H9 (cell line): ENCODE data around the gene NFATC4. TPM values are rescaled to one million over a fixed set of nuclear protein-coding genes. Genes with fewer than 3 reads are reported as not detected.

Experiments used
- DNase-seq: peaks from one replicate; pipeline ENCODE4 v3.0.0-alpha.2; 2017
- H2AFZ ChIP-seq: one replicate; pipeline ENCODE4 v1.6.1; 2013; ENCODE audit warnings: mild to moderate bottlenecking, low read length, control low read depth, moderate library complexity
- H2AK5ac ChIP-seq: 2 replicates; pipeline ENCODE4 v1.6.1; 2013; ENCODE audit warnings: low read length, control low read depth, mixed read lengths; ENCODE audit not compliant: insufficient read length
- H2BK120ac ChIP-seq: one replicate; pipeline ENCODE4 v1.6.1; 2013; ENCODE audit warnings: low read depth, mild to moderate bottlenecking, low read length, control low read depth, inconsistent platforms; ENCODE audit not compliant: poor library complexity, severe bottlenecking
- H2BK12ac ChIP-seq: 2 replicates; pipeline ENCODE4 v1.6.1; 2013; ENCODE audit warnings: low read length, control low read depth, mixed read lengths, low read depth; ENCODE audit not compliant: insufficient read length
- H2BK15ac ChIP-seq: 2 replicates; pipeline ENCODE4 v1.6.1; 2013; ENCODE audit warnings: low read depth, low read length, control low read depth
- H2BK20ac ChIP-seq: one replicate; pipeline ENCODE4 v1.6.1; 2013; ENCODE audit warnings: low read depth, mild to moderate bottlenecking, low read length, control low read depth, inconsistent platforms; ENCODE audit not compliant: poor library complexity, severe bottlenecking
- H2BK5ac ChIP-seq: 2 replicates; pipeline ENCODE4 v1.6.1; 2013; ENCODE audit warnings: low read length, control low read depth, mixed read lengths; ENCODE audit not compliant: insufficient read length
- H3K14ac ChIP-seq: 2 replicates; pipeline ENCODE4 v1.6.1; 2013; ENCODE audit warnings: low read length, control low read depth; ENCODE audit not compliant: insufficient read depth
- H3K18ac ChIP-seq: 2 replicates; pipeline ENCODE4 v1.6.1; 2013; ENCODE audit warnings: low read depth, mild to moderate bottlenecking, mixed read lengths, low read length, control low read depth; ENCODE audit not compliant: insufficient read length
- H3K23ac ChIP-seq: 2 replicates; pipeline ENCODE4 v1.6.1; 2013; ENCODE audit warnings: low read length, control low read depth, mixed read lengths, low read depth; ENCODE audit not compliant: insufficient read length
- H3K23me2 ChIP-seq: 2 replicates; pipeline ENCODE4 v1.6.1; 2013; ENCODE audit warnings: low read depth, mild to moderate bottlenecking, mixed read lengths, low read length, control low read depth; ENCODE audit not compliant: insufficient read length, poor library complexity, severe bottlenecking
- H3K27ac ChIP-seq: 2 replicates; pipeline ENCODE4 v1.5.1; 2013; ENCODE audit warnings: low read length, control low read depth, mixed read lengths, low read depth; ENCODE audit not compliant: insufficient read length
- H3K27me3 ChIP-seq: 2 replicates; pipeline ENCODE4 v1.6.1; 2013; ENCODE audit warnings: low read length, control low read depth, inconsistent platforms; ENCODE audit not compliant: insufficient read depth
- H3K4ac ChIP-seq: 2 replicates; pipeline ENCODE4 v1.6.1; 2013; ENCODE audit warnings: low read depth, mild to moderate bottlenecking, control low read depth, inconsistent platforms, low read length, moderate library complexity
- H3K4me1 ChIP-seq: 2 replicates; pipeline ENCODE4 v1.6.1; 2013; ENCODE audit warnings: low read length, control low read depth, inconsistent platforms; ENCODE audit not compliant: insufficient read depth
- H3K4me2 ChIP-seq: 2 replicates; pipeline ENCODE4 v1.6.1; 2013; ENCODE audit warnings: low read length, control low read depth, mixed read lengths; ENCODE audit not compliant: insufficient read length, insufficient read depth
- H3K56ac ChIP-seq: 2 replicates; pipeline ENCODE4 v1.6.1; 2013; ENCODE audit warnings: low read depth, mild to moderate bottlenecking, mixed read lengths, low read length, control low read depth; ENCODE audit not compliant: insufficient read length
- H3K79me1 ChIP-seq: 2 replicates; pipeline ENCODE4 v1.6.1; 2013; ENCODE audit warnings: low read depth, mild to moderate bottlenecking, moderate library complexity, low read length, control low read depth, inconsistent platforms; ENCODE audit not compliant: insufficient read depth, poor library complexity, severe bottlenecking
- H3K79me2 ChIP-seq: 2 replicates; pipeline ENCODE4 v1.6.1; 2013; ENCODE audit warnings: low read length, control low read depth, inconsistent platforms; ENCODE audit not compliant: insufficient read depth
- H3K9ac ChIP-seq: 2 replicates; pipeline ENCODE4 v1.6.1; 2013; ENCODE audit warnings: low read length, control low read depth, mixed read lengths; ENCODE audit not compliant: insufficient read length; ENCODE audit errors: extremely low read depth
- H3K9me3 ChIP-seq: one replicate; pipeline ENCODE4 v1.6.1; 2013; ENCODE audit warnings: low read depth, low read length, inconsistent platforms; ENCODE audit not compliant: control insufficient read depth
- H3T11ph ChIP-seq: one replicate; pipeline ENCODE4 v1.6.1; 2013; ENCODE audit warnings: mild to moderate bottlenecking, low read length, control low read depth, inconsistent platforms
- H4K20me1 ChIP-seq: one replicate; pipeline ENCODE4 v1.6.1; 2013; ENCODE audit not compliant: control insufficient read depth, insufficient read length, insufficient read depth
- H4K5ac ChIP-seq: 2 replicates; pipeline ENCODE4 v1.6.1; 2013; ENCODE audit warnings: low read depth, mild to moderate bottlenecking, mixed read lengths, low read length, control low read depth; ENCODE audit not compliant: insufficient read length
- H4K8ac ChIP-seq: replicated peaks from 2 replicates; pipeline ENCODE4 v1.6.1; 2013; ENCODE audit warnings: low read length, control low read depth, mixed read lengths, low read depth; ENCODE audit not compliant: insufficient read length
- H4K91ac ChIP-seq: 2 replicates; pipeline ENCODE4 v1.6.1; 2013; ENCODE audit warnings: low read depth, mild to moderate bottlenecking, moderate library complexity, mixed read lengths, low read length, control low read depth; ENCODE audit not compliant: insufficient read length
- H3K27ac Mint-ChIP-seq, 3 experiments: 2 replicates in 2 of 3; 3 replicates in 1 of 3; pipeline ENCODE4 v1.8.0; 2020 to 2021; ENCODE audit warnings: mixed read lengths in 3 of 3, mild to moderate bottlenecking in 1 of 3, moderate library complexity in 1 of 3
- H3K27me3 Mint-ChIP-seq: 2 replicates; pipeline ENCODE4 v1.8.0; 2021; ENCODE audit warnings: low read depth, mild to moderate bottlenecking, moderate library complexity, mixed read lengths
- H3K36me3 Mint-ChIP-seq, 3 experiments: 2 replicates in 2 of 3; 3 replicates in 1 of 3; pipeline ENCODE4 v1.8.0; 2020 to 2021; ENCODE audit warnings: low read depth in 3 of 3, mixed read lengths in 3 of 3; ENCODE audit not compliant: insufficient read depth in 1 of 3
- H3K4me1 Mint-ChIP-seq, 2 experiments: 2 replicates each; pipeline ENCODE4 v1.8.0; 2020; ENCODE audit warnings: mixed read lengths in 2 of 2
- H3K4me3 Mint-ChIP-seq, 2 experiments: 2 replicates in 1 of 2; 3 replicates in 1 of 2; pipeline ENCODE4 v1.8.0; 2020 to 2021; ENCODE audit warnings: mild to moderate bottlenecking in 2 of 2, mixed read lengths in 2 of 2, moderate library complexity in 1 of 2
- H3K9me3 Mint-ChIP-seq, 2 experiments: 2 replicates in 1 of 2; 3 replicates in 1 of 2; pipeline ENCODE4 v1.8.0; 2020; ENCODE audit warnings: mild to moderate bottlenecking in 2 of 2, mixed read lengths in 2 of 2, moderate library complexity in 1 of 2
- WGBS: extraction: QIAGEN DNeasy Blood & Tissue Kit; methylation state at CpG from one replicate; pipeline ENCODE4 v1.1.7; 2013; ENCODE audit warnings: missing lambda C conversion rate, low lambda C conversion rate, mixed read lengths; ENCODE audit not compliant: insufficient read length; ENCODE audit errors: extremely low coverage; 5-methylcytosine and 5-hydroxymethylcytosine counted together
- total RNA-seq: library from RNA; stranded (reverse); gene quantifications from 2 replicates; pipeline ENCODE4 v1.2.1, GENCODE V29; 2021
- TF ChIP-seq, protein P1 (sequence below): fragments of 200-600 bp; sonication (generic); conservative IDR thresholded peaks from 3 replicates; pipeline ENCODE4 v1.8.0; 2021; ENCODE audit warnings: antibody characterized with exemption, mild to moderate bottlenecking

NFATC4 gene
- total RNA-seq, 1 experiment from 2014 or later, result 46.4 TPM

DNA sequence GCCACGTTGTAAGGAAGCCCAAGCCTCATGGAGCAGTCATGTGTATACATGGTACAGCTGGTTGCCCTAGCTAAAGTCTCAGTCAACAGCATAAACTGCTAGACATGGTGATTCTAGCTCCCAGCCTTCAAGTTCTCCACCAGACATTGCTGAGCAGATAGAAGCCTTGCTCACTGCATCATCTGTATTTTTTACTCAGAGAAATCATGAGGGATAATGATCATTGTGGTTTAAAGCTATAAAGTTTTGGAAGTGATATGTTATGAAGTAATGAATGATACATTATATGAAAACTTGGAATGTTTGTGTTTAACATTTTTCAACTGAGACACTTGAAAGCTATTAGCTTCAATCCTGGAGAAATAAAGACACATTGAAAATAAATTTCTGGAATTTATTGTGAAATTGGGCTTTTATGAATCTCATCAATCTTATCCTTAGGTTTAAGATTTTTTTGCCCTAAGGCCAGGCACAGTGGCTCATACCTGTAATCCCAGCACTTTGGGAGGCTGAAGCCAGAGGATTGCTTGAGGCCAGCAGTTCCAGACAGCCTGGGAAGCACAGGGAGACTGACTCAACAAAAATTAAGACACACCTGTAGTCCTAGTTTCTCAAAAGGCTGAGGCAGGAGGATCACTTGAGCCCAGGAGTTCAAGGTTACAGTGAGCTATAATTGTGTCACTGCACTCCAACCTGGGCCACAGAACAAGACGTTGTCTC, 5.6 kb upstream of the NFATC4 start:
- Histone ChIP-seq H3K4me1 (no peaks in the 10 kb centered on the region), H4K20me1 (no peaks in the 10 kb centered on the region), H2BK5ac (no peak overlapping the region), H3K4me2 (no peak overlapping the region), H4K5ac (no peak overlapping the region), H2BK20ac (no peak overlapping the region), H3K14ac (no peak overlapping the region), H3K79me1 (no peaks in the 10 kb centered on the region), H3K23ac (no peak overlapping the region), H2BK15ac (no peak overlapping the region), H2AK5ac (no peak overlapping the region), H4K91ac (no peak overlapping the region), H3K27ac (no peak overlapping the region), H3K9me3 (no peaks in the 10 kb centered on the region), H3K4ac (no peak overlapping the region), H3K56ac (no peak overlapping the region), H3K79me2 (no peaks in the 10 kb centered on the region), H4K8ac (no peak overlapping the region), H2AFZ (no peak overlapping the region), H3K23me2 (peaks cover 8% of the 10 kb centered on the region), H3T11ph (no peak overlapping the region), H3K27me3 (no peaks in the 10 kb centered on the region; the same call in 1 of the 2 replicates), H2BK12ac (no peak overlapping the region), H3K18ac (no peak overlapping the region), H3K9ac (no peak overlapping the region), H2BK120ac (no peak overlapping the region)
- Mint-ChIP-seq H3K4me1 (peaks cover 10 to 12% of the 10 kb centered on the region in 2 experiments), H3K27me3 (peaks cover 62% of the 10 kb centered on the region), H3K4me3 (no peak overlapping the region), H3K9me3 (no peaks in the 10 kb centered on the region), H3K36me3 (no peaks in the 10 kb centered on the region), H3K27ac (no peak overlapping the region)
- WGBS, result no CpG with 5 or more reads among the region's 2 CpGs
- TF ChIP-seq, protein P1, sequence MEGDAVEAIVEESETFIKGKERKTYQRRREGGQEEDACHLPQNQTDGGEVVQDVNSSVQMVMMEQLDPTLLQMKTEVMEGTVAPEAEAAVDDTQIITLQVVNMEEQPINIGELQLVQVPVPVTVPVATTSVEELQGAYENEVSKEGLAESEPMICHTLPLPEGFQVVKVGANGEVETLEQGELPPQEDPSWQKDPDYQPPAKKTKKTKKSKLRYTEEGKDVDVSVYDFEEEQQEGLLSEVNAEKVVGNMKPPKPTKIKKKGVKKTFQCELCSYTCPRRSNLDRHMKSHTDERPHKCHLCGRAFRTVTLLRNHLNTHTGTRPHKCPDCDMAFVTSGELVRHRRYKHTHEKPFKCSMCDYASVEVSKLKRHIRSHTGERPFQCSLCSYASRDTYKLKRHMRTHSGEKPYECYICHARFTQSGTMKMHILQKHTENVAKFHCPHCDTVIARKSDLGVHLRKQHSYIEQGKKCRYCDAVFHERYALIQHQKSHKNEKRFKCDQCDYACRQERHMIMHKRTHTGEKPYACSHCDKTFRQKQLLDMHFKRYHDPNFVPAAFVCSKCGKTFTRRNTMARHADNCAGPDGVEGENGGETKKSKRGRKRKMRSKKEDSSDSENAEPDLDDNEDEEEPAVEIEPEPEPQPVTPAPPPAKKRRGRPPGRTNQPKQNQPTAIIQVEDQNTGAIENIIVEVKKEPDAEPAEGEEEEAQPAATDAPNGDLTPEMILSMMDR, result no peak
- no peak for DNase-seq
